H9 (cell line): ENCODE results near the gene SPHK2. TPM values are rescaled to one million over a fixed set of nuclear protein-coding genes. Genes with fewer than 3 reads are reported as not detected.

Experiments used
- DNase-seq: peaks from one replicate; pipeline ENCODE4 v3.0.0-alpha.2; 2017
- H2AFZ ChIP-seq: one replicate; pipeline ENCODE4 v1.6.1; 2013; ENCODE audit warnings: mild to moderate bottlenecking, low read length, control low read depth, moderate library complexity
- H2AK5ac ChIP-seq: 2 replicates; pipeline ENCODE4 v1.6.1; 2013; ENCODE audit warnings: low read length, control low read depth, mixed read lengths; ENCODE audit not compliant: insufficient read length
- H2BK120ac ChIP-seq: one replicate; pipeline ENCODE4 v1.6.1; 2013; ENCODE audit warnings: low read depth, mild to moderate bottlenecking, low read length, control low read depth, inconsistent platforms; ENCODE audit not compliant: poor library complexity, severe bottlenecking
- H2BK12ac ChIP-seq: 2 replicates; pipeline ENCODE4 v1.6.1; 2013; ENCODE audit warnings: low read length, control low read depth, mixed read lengths, low read depth; ENCODE audit not compliant: insufficient read length
- H2BK15ac ChIP-seq: 2 replicates; pipeline ENCODE4 v1.6.1; 2013; ENCODE audit warnings: low read depth, low read length, control low read depth
- H2BK20ac ChIP-seq: one replicate; pipeline ENCODE4 v1.6.1; 2013; ENCODE audit warnings: low read depth, mild to moderate bottlenecking, low read length, control low read depth, inconsistent platforms; ENCODE audit not compliant: poor library complexity, severe bottlenecking
- H2BK5ac ChIP-seq: 2 replicates; pipeline ENCODE4 v1.6.1; 2013; ENCODE audit warnings: low read length, control low read depth, mixed read lengths; ENCODE audit not compliant: insufficient read length
- H3K14ac ChIP-seq: 2 replicates; pipeline ENCODE4 v1.6.1; 2013; ENCODE audit warnings: low read length, control low read depth; ENCODE audit not compliant: insufficient read depth
- H3K18ac ChIP-seq: 2 replicates; pipeline ENCODE4 v1.6.1; 2013; ENCODE audit warnings: low read depth, mild to moderate bottlenecking, mixed read lengths, low read length, control low read depth; ENCODE audit not compliant: insufficient read length
- H3K23ac ChIP-seq: 2 replicates; pipeline ENCODE4 v1.6.1; 2013; ENCODE audit warnings: low read length, control low read depth, mixed read lengths, low read depth; ENCODE audit not compliant: insufficient read length
- H3K23me2 ChIP-seq: 2 replicates; pipeline ENCODE4 v1.6.1; 2013; ENCODE audit warnings: low read depth, mild to moderate bottlenecking, mixed read lengths, low read length, control low read depth; ENCODE audit not compliant: insufficient read length, poor library complexity, severe bottlenecking
- H3K27ac ChIP-seq: 2 replicates; pipeline ENCODE4 v1.5.1; 2013; ENCODE audit warnings: low read length, control low read depth, mixed read lengths, low read depth; ENCODE audit not compliant: insufficient read length
- H3K27me3 ChIP-seq: 2 replicates; pipeline ENCODE4 v1.6.1; 2013; ENCODE audit warnings: low read length, control low read depth, inconsistent platforms; ENCODE audit not compliant: insufficient read depth
- H3K4ac ChIP-seq: 2 replicates; pipeline ENCODE4 v1.6.1; 2013; ENCODE audit warnings: low read depth, mild to moderate bottlenecking, control low read depth, inconsistent platforms, low read length, moderate library complexity
- H3K4me1 ChIP-seq: 2 replicates; pipeline ENCODE4 v1.6.1; 2013; ENCODE audit warnings: low read length, control low read depth, inconsistent platforms; ENCODE audit not compliant: insufficient read depth
- H3K4me2 ChIP-seq: 2 replicates; pipeline ENCODE4 v1.6.1; 2013; ENCODE audit warnings: low read length, control low read depth, mixed read lengths; ENCODE audit not compliant: insufficient read length, insufficient read depth
- H3K56ac ChIP-seq: 2 replicates; pipeline ENCODE4 v1.6.1; 2013; ENCODE audit warnings: low read depth, mild to moderate bottlenecking, mixed read lengths, low read length, control low read depth; ENCODE audit not compliant: insufficient read length
- H3K79me1 ChIP-seq: 2 replicates; pipeline ENCODE4 v1.6.1; 2013; ENCODE audit warnings: low read depth, mild to moderate bottlenecking, moderate library complexity, low read length, control low read depth, inconsistent platforms; ENCODE audit not compliant: insufficient read depth, poor library complexity, severe bottlenecking
- H3K79me2 ChIP-seq: 2 replicates; pipeline ENCODE4 v1.6.1; 2013; ENCODE audit warnings: low read length, control low read depth, inconsistent platforms; ENCODE audit not compliant: insufficient read depth
- H3K9ac ChIP-seq: 2 replicates; pipeline ENCODE4 v1.6.1; 2013; ENCODE audit warnings: low read length, control low read depth, mixed read lengths; ENCODE audit not compliant: insufficient read length; ENCODE audit errors: extremely low read depth
- H3K9me3 ChIP-seq: one replicate; pipeline ENCODE4 v1.6.1; 2013; ENCODE audit warnings: low read depth, low read length, inconsistent platforms; ENCODE audit not compliant: control insufficient read depth
- H3T11ph ChIP-seq: one replicate; pipeline ENCODE4 v1.6.1; 2013; ENCODE audit warnings: mild to moderate bottlenecking, low read length, control low read depth, inconsistent platforms
- H4K20me1 ChIP-seq: one replicate; pipeline ENCODE4 v1.6.1; 2013; ENCODE audit not compliant: control insufficient read depth, insufficient read length, insufficient read depth
- H4K5ac ChIP-seq: 2 replicates; pipeline ENCODE4 v1.6.1; 2013; ENCODE audit warnings: low read depth, mild to moderate bottlenecking, mixed read lengths, low read length, control low read depth; ENCODE audit not compliant: insufficient read length
- H4K8ac ChIP-seq: replicated peaks from 2 replicates; pipeline ENCODE4 v1.6.1; 2013; ENCODE audit warnings: low read length, control low read depth, mixed read lengths, low read depth; ENCODE audit not compliant: insufficient read length
- H4K91ac ChIP-seq: 2 replicates; pipeline ENCODE4 v1.6.1; 2013; ENCODE audit warnings: low read depth, mild to moderate bottlenecking, moderate library complexity, mixed read lengths, low read length, control low read depth; ENCODE audit not compliant: insufficient read length
- H3K27ac Mint-ChIP-seq, 3 experiments: 2 replicates in 2 of 3; 3 replicates in 1 of 3; pipeline ENCODE4 v1.8.0; 2020 to 2021; ENCODE audit warnings: mixed read lengths in 3 of 3, mild to moderate bottlenecking in 1 of 3, moderate library complexity in 1 of 3
- H3K27me3 Mint-ChIP-seq: 2 replicates; pipeline ENCODE4 v1.8.0; 2021; ENCODE audit warnings: low read depth, mild to moderate bottlenecking, moderate library complexity, mixed read lengths
- H3K36me3 Mint-ChIP-seq, 3 experiments: 2 replicates in 2 of 3; 3 replicates in 1 of 3; pipeline ENCODE4 v1.8.0; 2020 to 2021; ENCODE audit warnings: low read depth in 3 of 3, mixed read lengths in 3 of 3; ENCODE audit not compliant: insufficient read depth in 1 of 3
- H3K4me1 Mint-ChIP-seq, 2 experiments: 2 replicates each; pipeline ENCODE4 v1.8.0; 2020; ENCODE audit warnings: mixed read lengths in 2 of 2
- H3K4me3 Mint-ChIP-seq, 2 experiments: 2 replicates in 1 of 2; 3 replicates in 1 of 2; pipeline ENCODE4 v1.8.0; 2020 to 2021; ENCODE audit warnings: mild to moderate bottlenecking in 2 of 2, mixed read lengths in 2 of 2, moderate library complexity in 1 of 2
- H3K9me3 Mint-ChIP-seq, 2 experiments: 2 replicates in 1 of 2; 3 replicates in 1 of 2; pipeline ENCODE4 v1.8.0; 2020; ENCODE audit warnings: mild to moderate bottlenecking in 2 of 2, mixed read lengths in 2 of 2, moderate library complexity in 1 of 2
- CTCF ChIP-seq: fragments of 200-600 bp; sonication (generic); conservative IDR thresholded peaks from 3 replicates; pipeline ENCODE4 v1.8.0; 2021; ENCODE audit warnings: antibody characterized with exemption, mild to moderate bottlenecking
- whole genome bisulfite sequencing: extraction: QIAGEN DNeasy Blood & Tissue Kit; methylation state at CpG from one replicate; pipeline ENCODE4 v1.1.7; 2013; ENCODE audit warnings: missing lambda C conversion rate, low lambda C conversion rate, mixed read lengths; ENCODE audit not compliant: insufficient read length; ENCODE audit errors: extremely low coverage; 5-methylcytosine and 5-hydroxymethylcytosine counted together
- total RNA-seq: library from RNA; stranded (reverse); gene quantifications from 2 replicates; pipeline ENCODE4 v1.2.1, GENCODE V29; 2021

SPHK2 gene
- total RNA-seq, 1 experiment from 2014 or later, result 57.2 TPM

DNA sequence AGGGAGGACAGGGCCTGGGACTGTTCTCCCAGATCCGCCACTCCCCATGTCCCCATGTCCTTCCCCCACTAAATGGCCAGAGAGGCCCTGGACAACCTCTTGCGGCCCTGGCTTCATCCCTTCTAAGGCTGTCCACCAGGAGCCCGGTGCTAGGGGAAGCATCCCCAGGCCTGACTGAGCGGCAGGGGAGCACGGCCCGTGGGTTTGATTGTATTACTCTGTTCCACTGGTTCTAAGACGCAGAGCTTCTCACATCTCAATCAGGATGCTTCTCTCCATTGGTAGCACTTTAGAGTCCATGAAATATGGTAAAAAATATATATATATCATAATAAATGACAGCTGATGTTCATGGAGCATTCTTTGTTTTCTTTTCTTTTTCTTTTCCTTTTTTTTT, 11.9 kb upstream of the SPHK2 start:
- Histone ChIP-seq H2BK15ac (no peak overlapping the region), H3K4me1 (no peaks in the 10 kb centered on the region), H3K23me2 (no peaks in the 10 kb centered on the region), H3K23ac (no peak overlapping the region), H2BK5ac (no peak overlapping the region), H3K79me1 (no peaks in the 10 kb centered on the region), H3K27ac (no peak overlapping the region), H2AK5ac (no peak overlapping the region), H3K9me3 (no peaks in the 10 kb centered on the region), H3K79me2 (no peaks in the 10 kb centered on the region), H2BK20ac (no peak overlapping the region), H4K91ac (no peak overlapping the region), H4K5ac (no peak overlapping the region), H4K8ac (no peak overlapping the region), H3K9ac (no peak overlapping the region), H3K4ac (no peak overlapping the region), H3T11ph (no peak overlapping the region), H2AFZ (no peak overlapping the region), H3K4me2 (no peak overlapping the region), H4K20me1 (no peaks in the 10 kb centered on the region), H3K56ac (no peak overlapping the region), H2BK120ac (no peak overlapping the region), H3K27me3 (no peaks in the 10 kb centered on the region), H3K18ac (no peak overlapping the region), H2BK12ac (no peak overlapping the region), H3K14ac (no peak overlapping the region)
- Mint-ChIP-seq H3K4me3 (no peak overlapping the region), H3K9me3 (no peaks in the 10 kb centered on the region; a peak in 1 of 5 replicates), H3K27me3 (no peaks in the 10 kb centered on the region), H3K27ac (peak overlapping the region in 1 of 3 experiments; percentile 52; a peak in 2 of 7 replicates), H3K4me1 (peaks cover 0 to 4% of the 10 kb centered on the region in 2 experiments; a peak in 1 of 4 replicates), H3K36me3 (peaks cover 0 to 11% (median 5%) of the 10 kb centered on the region in 3 experiments; a peak in 3 of 7 replicates)
- WGBS, result no CpG with 5 or more reads among the region's 7 CpGs
- DNase-seq, result no peak
- TF ChIP-seq CTCF, result no peak
